ENCODE results near the gene MYOCD.

The MYOCD gene

DNA sequence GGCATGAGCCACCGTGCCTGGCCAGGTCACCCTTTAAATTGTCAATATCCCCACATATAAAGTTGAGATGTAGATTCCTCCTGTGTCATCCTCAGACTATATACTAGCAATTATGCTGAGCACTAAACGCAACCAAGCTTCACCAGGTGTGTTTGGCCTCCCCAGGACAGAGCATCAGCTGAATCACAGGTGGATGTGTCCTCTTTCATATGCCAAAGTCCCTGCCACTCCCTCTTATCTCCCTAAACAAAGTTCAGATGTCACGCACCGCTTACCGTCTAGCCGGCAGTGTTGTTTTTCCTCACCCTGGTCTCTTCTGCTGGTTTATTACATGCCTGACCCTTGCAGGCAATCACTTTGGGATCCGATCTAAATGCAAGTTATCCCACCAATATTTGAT, 79.8 kb downstream of the MYOCD start:
- TF ChIP-seq SIN3A (IDR thresholded peaks at IDR 0.05; ENCODE audit: borderline replicate concordance, insufficient read depth, low read length) = no peak
- TF ChIP-seq FOXP2 (optimal IDR thresholded peaks at IDR 0.05; ENCODE audit: borderline replicate concordance, extremely low read depth, extremely low read length, insufficient read depth) = no peak
- TF ChIP-seq, protein P1, sequence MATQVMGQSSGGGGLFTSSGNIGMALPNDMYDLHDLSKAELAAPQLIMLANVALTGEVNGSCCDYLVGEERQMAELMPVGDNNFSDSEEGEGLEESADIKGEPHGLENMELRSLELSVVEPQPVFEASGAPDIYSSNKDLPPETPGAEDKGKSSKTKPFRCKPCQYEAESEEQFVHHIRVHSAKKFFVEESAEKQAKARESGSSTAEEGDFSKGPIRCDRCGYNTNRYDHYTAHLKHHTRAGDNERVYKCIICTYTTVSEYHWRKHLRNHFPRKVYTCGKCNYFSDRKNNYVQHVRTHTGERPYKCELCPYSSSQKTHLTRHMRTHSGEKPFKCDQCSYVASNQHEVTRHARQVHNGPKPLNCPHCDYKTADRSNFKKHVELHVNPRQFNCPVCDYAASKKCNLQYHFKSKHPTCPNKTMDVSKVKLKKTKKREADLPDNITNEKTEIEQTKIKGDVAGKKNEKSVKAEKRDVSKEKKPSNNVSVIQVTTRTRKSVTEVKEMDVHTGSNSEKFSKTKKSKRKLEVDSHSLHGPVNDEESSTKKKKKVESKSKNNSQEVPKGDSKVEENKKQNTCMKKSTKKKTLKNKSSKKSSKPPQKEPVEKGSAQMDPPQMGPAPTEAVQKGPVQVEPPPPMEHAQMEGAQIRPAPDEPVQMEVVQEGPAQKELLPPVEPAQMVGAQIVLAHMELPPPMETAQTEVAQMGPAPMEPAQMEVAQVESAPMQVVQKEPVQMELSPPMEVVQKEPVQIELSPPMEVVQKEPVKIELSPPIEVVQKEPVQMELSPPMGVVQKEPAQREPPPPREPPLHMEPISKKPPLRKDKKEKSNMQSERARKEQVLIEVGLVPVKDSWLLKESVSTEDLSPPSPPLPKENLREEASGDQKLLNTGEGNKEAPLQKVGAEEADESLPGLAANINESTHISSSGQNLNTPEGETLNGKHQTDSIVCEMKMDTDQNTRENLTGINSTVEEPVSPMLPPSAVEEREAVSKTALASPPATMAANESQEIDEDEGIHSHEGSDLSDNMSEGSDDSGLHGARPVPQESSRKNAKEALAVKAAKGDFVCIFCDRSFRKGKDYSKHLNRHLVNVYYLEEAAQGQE (IDR thresholded peaks at IDR 0.05; ENCODE audit: insufficient read depth in 1 of 2, low read depth in 2 of 2, low read length in 2 of 2) = no peak
- TF ChIP-seq TAF1 (IDR thresholded peaks at IDR 0.05; ENCODE audit: borderline replicate concordance, insufficient read depth, low read length) = no peak
- no peak for TF ChIP-seq POLR2AphosphoS5 (IDR thresholded peaks at IDR 0.05; ENCODE audit: low read depth, low read length)

DNA sequence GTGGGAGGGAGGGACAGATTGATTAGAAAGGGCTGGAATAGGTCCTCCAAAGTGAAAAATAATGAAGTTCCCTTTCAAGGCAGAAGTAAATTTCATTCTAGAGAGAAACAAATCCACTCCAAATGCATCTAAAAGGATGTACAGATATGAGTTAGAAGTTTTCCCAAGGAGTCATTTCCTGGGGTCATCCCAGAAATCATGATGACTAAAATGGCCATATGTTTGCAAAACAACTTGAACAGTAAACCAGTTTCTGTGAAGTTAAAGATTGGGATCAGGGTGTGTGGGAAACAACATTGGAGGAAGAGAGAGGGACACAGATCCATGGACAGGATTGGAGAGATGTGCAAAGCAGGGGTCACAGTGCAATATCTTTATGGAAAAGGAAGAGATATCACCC, 91.1 kb downstream of the MYOCD start:
- no peak for TF ChIP-seq SIN3A (IDR thresholded peaks at IDR 0.05; ENCODE audit: borderline replicate concordance, insufficient read depth, low read length)
- no peak for TF ChIP-seq POLR2AphosphoS5 (IDR thresholded peaks at IDR 0.05; ENCODE audit: low read depth, low read length)
- no peak for TF ChIP-seq TAF1 (IDR thresholded peaks at IDR 0.05; ENCODE audit: borderline replicate concordance, insufficient read depth, low read length)
- TF ChIP-seq FOXP2 (optimal IDR thresholded peaks at IDR 0.05; ENCODE audit: borderline replicate concordance, extremely low read depth, extremely low read length, insufficient read depth) = no peak
- TF ChIP-seq, protein P1 (IDR thresholded peaks at IDR 0.05; ENCODE audit: insufficient read depth in 1 of 2, low read depth in 2 of 2, low read length in 2 of 2) = no peak

DNA sequence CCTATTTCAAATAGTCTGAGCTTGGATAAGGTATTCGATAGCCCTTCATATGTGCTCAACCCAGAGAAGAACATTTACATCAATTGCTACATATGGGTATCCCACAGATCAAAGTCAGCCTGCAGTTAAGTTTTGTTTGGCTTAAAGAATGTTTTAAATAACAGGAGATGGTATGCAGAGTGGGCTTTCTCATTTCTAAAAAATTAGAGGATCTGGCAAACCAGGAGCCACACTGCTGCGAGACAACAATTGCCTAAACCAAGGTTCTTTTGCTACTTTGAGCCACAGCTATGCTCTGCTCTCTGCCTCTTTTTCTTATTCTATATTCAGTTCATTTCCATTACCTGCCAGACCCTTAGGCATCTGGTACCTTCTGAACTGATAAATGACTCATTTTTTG, 93.4 kb downstream of the MYOCD start:
- TF ChIP-seq FOXP2 (optimal IDR thresholded peaks at IDR 0.05; ENCODE audit: borderline replicate concordance, extremely low read depth, extremely low read length, insufficient read depth) (no peak), SIN3A (IDR thresholded peaks at IDR 0.05; ENCODE audit: borderline replicate concordance, insufficient read depth, low read length) (no peak), TAF1 (IDR thresholded peaks at IDR 0.05; ENCODE audit: borderline replicate concordance, insufficient read depth, low read length) (no peak), POLR2AphosphoS5 (IDR thresholded peaks at IDR 0.05; ENCODE audit: low read depth, low read length) (no peak)
- TF ChIP-seq, protein P1 (IDR thresholded peaks at IDR 0.05; ENCODE audit: insufficient read depth in 1 of 2, low read depth in 2 of 2, low read length in 2 of 2) = no peak

DNA sequence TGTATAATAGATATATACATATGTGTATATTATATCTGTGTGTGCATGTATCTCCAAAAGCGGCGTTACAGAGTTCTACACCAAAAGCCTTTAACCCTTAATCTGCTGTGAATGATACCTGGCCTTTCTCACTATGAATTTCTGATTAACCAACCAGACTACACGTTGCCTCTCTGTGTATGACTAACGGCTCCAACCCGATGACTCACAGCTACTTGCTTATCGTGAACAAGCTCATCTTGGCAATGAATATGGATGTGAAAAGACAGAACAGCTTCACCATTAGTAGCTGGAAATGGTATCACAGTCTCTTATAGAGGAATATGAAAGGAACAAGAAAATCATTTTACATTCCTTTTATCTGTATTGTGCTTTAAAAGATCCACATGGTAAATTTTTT, 99.9 kb downstream of the MYOCD start:
- TF ChIP-seq, protein P1 (IDR thresholded peaks at IDR 0.05; ENCODE audit: insufficient read depth in 1 of 2, low read depth in 2 of 2, low read length in 2 of 2) = no peak
- TF ChIP-seq TAF1 (IDR thresholded peaks at IDR 0.05; ENCODE audit: borderline replicate concordance, insufficient read depth, low read length) (no peak), POLR2AphosphoS5 (IDR thresholded peaks at IDR 0.05; ENCODE audit: low read depth, low read length) (no peak), SIN3A (IDR thresholded peaks at IDR 0.05; ENCODE audit: borderline replicate concordance, insufficient read depth, low read length) (no peak), FOXP2 (optimal IDR thresholded peaks at IDR 0.05; ENCODE audit: borderline replicate concordance, extremely low read depth, extremely low read length, insufficient read depth) (no peak)

DNA sequence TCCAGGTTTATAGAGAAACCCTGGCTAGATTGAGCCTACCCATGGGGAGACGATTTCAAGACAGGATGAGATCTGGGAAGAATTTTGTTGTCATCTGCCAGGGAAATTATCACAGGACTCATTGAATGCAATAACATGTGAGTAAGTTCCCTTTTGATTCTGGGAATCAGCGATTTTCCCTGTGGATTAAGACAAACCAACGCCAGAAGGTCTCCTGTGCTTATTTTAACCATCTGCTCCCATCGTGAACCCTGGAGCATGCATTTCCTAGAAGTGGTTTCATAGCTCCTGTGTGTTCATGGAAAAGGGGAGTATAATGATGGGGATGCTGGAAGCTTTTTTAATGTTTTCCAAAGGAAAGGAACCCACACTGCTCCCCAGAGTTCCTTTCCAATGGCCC, 102.6 kb downstream of the MYOCD start:
- TF ChIP-seq TAF1 (IDR thresholded peaks at IDR 0.05; ENCODE audit: borderline replicate concordance, insufficient read depth, low read length) = no peak
- no peak for TF ChIP-seq POLR2AphosphoS5 (IDR thresholded peaks at IDR 0.05; ENCODE audit: low read depth, low read length)
- TF ChIP-seq SIN3A (IDR thresholded peaks at IDR 0.05; ENCODE audit: borderline replicate concordance, insufficient read depth, low read length) = no peak
- no peak for TF ChIP-seq FOXP2 (optimal IDR thresholded peaks at IDR 0.05; ENCODE audit: borderline replicate concordance, extremely low read depth, extremely low read length, insufficient read depth)
- TF ChIP-seq, protein P1 (IDR thresholded peaks at IDR 0.05; ENCODE audit: insufficient read depth in 1 of 2, low read depth in 2 of 2, low read length in 2 of 2) = no peak

Data from PFSK-1 (cell line).